Stimulated activated CD8-positive, alpha-beta memory T cell treated with anti-CD3 and anti-CD28 coated beads, Interleukin-15, amount 100 ng/mL, for 48 hours (primary cell): ENCODE measurements around the gene TP63.

Source experiments
- DNase-seq, 2 donors: peaks; one replicate each; pipeline ENCODE4 v3.0.0-alpha.2; 2020; ENCODE audit warnings: low read depth in 2 of 2

Gene TP63

DNA sequence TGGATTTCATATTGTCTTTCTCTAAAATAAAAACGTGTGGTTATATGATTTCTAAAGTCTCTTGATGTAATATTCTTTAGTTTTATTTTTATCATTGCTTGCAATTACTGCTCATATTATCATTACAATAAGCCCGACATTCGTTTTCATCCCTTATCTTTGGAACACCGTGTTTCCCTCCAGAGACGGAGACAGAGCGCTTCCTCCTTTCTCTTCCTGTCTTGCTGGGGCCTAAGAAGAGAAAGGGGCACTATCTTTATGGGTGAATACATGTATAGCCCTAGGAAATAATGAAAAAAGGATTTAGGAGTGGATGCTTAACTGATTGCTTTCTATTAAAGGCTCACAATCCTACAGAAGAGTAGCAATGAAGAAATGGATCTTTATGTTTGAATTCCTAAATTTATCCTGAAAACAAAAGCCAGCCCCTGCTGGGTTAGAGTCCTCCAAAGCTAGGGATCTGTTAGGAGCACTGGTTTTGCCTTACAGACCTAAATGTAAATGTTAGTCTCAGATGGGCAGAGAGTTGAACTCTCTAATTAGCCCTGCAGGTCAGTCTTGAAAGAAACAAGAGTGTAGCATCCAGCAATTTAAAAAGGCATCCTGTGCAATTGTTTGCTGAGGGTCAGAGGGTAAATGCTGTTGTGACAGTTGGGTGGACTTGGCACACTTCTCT lies 145.1 kb downstream of the TP63 start:
- no peak for DNase-seq

DNA sequence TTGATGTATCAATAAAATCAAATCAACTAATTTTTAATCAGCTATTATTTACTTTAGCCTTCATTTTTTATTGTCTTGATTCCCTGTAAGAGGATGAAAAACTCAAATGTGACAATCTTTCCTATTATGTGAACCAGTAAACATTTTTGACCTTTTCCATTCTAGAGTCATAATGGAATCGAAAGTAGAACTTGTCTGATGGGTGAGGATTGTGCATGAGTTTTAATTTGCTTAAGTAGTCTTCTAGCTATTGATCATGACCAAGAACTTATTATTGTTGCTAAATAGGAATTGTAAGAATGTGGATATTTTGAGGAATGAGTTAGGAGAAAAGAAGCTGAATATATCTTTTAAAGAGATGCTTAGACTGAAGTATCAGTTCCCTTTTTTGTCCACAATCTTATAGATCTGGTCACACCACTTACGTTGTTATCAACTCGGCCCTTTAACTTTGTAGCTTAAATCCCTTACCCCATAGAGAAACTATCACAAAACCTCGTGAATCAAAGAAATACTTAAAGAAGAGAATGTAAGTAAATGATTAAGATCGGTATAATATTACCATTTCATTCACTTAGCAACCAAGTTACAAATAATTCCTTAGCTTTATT lies 147.3 kb downstream of the TP63 start:
- no peak for DNase-seq

DNA sequence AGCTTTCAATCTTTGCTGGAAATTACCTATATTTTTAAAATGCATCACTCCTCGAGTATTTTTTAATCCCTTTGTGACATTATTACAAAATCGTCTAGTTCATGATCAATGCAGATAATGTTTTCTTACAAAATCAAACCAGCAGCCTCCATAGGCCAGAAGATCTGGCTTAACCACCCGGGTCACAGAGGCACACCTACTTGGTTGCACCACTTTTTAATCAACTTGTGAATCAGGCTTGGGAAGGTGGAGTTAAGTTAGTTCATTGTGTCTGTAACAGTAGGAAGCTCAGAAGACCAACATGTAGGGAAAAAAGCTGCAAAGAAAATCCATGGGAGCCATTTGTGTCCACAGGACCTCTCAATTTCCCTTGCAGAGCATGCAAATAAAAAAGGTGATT lies 148.0 kb downstream of the TP63 start:
- no peak for DNase-seq

DNA sequence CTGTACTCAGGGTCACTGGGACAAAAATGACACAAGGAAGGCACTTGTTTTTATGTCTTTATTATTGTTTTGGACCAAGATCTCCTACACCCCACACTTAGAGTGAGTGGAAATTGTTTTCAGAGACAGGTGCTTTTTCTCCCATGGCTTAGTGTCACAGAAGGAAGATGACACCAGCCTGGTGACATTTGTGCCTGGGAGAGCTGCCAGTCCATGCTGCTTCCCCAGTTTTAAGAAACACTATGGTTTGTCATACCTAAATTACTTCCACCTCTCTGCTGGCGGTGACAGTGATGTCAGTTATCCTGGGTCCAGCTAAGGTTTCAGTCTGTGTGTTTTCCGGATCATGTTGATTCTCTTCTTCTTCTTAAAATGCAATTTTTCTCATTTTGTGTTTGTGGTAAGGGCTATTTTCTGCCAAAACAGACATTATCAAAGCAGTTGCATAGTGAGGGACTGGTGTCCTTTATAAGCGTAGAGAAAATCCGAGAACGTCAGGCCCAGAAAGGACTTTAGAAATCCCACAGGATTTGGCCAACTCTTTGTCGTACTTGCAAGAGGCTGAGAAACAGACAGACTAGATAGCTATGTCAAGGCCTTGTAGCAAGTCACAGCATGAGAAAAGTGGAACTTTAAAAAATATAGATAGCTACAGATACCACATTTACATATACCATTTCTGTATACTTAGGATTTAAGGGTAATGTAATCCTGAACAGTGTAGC lies 149.5 kb downstream of the TP63 start:
- no peak for DNase-seq

DNA sequence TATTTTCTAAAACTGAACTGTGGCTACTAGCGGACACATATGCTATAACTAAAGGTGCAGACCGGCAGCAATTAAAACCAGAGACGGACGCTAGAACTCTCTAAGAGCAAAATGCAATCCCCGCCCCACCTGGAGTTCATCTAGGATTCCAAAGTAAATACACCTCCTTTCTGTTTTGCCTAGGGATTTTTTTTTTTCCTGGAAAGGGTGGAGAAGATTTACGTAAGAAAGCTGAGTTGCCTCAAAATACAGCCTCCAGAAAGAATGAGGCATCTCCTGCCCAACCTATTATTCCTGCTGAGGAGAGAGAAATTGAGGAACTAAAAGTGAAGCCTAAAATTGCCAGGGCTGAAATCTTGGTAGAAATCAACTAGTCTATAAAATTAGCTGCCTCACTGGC lies 150.2 kb downstream of the TP63 start:
- no peak for DNase-seq

DNA sequence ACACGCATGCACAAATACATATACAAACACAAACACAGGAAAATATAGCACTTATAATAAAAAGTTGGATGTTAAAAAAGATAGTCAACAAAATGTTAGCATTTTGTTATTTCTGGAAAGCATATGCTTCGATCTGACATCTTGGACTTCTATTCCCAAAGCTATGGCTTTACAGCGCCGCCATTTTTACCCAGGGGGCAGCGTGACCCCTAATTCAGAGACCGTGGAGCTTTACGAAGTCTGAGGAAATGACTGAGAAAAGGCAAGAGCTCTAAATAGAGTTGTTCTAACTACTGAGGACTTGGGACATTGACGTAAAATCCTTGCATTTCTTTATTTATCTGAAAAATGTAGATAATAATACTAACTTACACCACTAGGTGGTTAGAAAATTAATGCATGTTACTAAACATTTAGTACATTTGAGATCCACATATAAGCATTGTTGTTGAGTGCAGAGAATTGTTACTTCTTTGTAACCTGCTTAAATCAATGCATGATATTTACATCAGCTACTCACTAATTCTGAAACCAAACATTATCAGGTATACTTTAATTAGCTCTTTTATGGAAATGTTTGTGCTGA lies 155.4 kb downstream of the TP63 start:
- no peak for DNase-seq

DNA sequence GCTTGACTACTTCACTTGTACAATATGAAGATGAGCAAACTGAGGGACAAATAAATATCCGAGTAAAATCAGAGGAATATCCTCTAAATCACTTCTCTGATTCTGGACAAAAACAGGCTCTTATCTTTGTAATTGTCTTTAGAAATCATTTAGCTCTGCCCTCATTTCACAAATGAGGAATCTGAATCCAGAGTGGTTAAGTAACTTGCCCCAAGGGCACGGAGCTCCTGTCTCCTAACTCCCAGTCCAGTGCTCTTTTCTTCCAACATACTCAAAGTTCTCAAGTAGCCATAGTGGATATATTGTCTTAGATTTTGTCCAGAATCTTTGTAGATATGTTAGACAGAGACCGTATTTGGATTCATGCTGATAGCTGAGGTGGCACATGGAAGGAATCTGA lies 156.0 kb downstream of the TP63 start:
- DNase-seq = no peak

DNA sequence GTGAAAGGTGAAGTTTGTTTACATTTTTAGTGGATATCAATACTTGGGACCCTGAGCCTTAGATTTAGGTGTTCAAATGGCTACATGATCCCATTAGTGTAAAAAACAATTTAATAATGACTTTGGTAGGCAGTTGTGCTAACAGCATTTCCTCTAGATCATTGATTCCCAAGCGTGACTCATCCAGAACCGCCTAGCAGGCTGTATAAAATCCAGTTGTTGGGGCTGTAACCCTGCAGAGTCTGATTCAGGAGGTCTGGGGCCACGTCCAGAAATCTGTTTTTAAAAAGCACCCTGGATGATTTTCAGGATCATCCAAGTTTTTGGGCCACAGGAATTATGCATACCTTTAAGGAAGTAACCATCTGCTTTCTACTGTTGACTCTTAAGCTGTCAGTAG lies 156.4 kb downstream of the TP63 start:
- no peak for DNase-seq

DNA sequence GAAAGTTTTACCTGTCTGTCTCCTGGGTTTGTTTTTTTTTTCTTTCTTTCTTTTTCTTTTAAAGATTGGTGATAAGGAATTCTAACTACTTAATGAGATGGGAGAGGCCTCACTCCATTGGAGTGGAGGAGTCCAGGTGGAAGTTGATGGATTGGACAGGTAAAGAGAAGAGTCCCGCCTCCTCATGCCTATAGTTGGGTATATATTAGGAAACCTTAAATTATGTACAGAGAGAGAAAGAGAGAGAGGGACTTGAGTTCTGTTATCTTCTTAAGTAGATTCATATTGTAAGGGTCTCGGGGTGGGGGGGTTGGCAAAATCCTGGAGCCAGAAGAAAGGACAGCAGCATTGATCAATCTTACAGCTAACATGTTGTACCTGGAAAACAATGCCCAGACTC lies 158.2 kb downstream of the TP63 start:
- no peak for DNase-seq

DNA sequence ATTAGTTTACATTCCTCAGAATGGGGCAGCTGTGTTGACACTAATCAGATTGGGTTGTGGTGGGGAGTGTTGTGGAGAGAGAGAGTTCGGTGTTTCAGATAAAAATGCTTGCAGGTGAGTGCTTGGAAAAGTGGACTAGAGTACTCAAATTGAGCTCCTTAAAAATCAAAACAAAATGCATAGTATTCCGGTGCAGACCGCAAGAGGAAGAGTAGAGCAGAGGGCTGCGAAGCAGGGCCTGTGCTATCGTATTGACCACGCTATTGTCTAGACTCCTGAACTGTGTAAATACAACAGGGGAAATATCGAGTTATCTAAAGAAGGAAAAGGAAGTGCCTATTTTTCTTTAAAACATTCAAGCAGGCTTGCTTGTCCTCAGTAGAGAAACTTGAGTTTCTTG lies 159.5 kb downstream of the TP63 start:
- DNase-seq = no peak

DNA sequence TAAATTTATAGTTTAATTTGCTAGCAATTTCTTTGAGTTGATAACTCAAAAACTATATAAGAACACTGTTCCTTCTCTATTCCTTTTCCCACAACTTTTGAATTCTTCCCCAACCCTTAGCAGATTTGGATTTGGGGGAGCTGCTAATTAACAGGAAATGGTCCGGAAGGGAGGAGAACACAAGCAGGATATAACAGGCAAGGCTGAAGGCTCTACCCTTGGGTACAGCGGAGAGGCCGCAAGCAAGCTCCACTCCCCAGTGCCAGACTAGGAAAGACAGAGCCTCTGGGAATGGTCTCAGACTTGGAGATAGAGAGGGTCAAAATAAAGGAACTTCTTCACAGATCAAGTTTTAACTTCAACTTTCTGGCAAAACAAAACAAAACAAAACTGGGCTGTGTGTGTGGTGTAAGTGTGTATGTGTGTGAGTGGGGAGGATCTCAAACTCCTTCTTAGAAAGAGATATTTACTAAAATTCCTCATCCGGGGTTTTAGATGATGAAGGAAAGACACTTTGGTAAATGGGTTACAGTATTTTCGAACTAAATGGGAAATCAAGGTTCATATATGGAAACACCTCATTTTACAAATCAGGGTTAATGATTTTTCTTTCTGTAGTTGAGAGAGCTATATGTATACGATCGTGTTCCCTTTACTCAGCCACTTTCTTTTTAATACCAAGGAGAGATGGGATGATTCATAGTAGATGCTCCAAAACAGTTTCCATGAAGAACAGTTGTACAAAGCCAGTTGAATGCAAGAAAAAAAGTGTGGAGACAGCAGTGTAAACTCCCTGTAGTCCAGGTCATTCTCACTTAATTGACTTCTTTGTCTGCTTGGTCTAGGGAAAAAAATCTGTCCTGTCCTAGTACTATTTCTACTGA lies 161.1 kb downstream of the TP63 start:
- no peak for DNase-seq

DNA sequence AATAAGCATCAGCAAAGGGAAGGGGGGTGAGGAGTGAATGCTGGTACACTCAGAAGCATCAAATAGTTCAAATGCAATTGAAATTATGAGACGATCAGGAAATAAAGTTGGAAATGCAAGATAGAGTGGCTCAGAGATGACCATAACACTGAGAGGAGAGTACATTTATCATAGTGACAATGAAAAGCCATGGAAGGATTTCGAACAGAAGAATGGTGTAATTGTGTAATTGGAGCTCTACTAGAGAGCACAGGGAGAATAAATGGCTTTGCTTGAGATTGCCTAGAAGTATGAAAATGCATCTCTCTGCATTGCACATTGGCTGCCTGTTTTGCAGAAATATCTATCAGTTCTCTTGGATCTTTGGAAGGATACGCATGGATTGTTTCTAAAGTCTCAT lies 163.3 kb downstream of the TP63 start:
- no peak for DNase-seq

DNA sequence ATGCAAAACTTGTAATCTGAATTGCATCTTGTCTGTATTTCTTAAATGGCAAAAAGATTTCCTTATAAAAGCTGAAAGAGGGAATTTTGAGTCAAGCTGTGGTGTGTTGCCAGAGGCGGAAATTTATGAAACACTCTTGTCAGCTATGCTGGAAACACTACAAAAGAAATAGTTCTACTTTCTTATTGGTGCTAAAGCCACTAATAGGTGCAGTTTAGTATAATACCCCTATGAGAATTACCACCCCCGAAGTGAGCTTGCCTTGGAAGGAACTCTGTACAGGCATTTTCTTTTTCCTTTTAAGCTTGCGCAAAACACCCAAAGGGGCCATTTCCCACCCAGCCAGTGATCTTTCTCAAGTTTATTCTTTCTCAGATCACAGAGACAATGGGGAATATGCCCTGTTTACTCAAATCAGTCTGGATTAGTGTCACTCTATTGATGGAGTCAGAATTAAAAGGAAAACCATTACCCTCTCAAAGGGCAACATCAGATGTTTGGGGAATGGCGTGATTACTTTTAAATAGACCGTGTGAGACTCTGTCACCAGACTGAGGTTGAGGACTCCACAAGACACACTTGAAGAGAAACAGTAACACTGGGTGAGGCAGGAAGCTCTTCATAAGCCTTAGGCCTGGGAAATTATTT lies 166.0 kb downstream of the TP63 start:
- no peak for DNase-seq

DNA sequence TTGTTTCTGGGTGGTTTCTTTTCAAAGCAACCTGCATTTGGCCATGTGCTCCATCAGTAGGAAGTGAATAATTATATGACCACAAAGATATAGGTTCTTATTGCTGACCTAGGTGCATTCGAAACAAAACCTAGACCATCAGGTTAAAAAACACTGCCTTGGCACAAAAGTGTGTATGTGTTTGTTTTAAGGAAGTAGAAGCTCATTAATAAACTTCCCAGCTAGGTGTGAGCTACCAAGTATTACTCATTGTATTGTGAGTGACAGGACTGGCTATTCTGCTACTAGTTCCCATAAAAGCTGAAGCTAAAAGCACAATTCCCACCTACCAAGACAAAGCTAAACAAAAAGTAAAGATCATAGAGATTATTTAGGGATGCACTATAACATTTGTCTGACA lies 168.2 kb downstream of the TP63 start:
- DNase-seq = no peak

DNA sequence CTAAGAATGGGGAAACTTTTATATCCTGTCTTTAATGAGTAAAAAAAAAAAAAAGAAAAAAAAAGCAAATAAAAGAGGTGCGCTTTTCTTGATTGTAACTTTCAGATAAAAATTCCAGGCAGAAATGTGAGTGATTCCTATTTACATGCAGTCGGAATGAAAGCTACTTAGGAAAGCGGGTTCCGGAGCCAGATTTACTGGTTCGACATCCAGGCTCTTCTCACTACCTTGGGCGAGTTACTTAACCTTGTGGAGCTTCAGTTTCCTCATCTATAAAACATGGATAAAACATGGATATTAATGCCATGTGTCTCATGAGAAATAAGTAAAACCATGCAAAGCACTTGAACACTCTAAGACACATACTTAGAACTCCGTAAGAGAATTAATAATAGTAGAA lies 169.2 kb downstream of the TP63 start:
- no peak for DNase-seq

DNA sequence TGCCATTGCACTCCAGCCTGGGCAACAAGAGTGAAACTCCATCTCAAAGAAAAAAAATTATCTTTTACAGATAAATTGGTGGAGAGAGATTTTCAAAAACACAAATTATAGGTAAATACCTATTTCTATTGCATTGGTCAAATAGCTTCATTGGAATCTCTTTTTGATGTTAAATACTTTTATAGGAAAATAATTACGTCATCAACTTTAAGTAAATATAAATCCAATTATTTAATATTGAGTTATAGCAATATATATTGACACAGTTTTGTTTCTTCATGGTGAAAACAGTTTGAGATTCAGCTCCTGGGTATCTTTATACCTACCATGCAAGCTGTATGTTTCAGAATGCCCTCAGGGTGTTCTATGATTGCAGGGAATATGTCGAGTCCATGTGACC lies 172.1 kb downstream of the TP63 start:
- DNase-seq = no peak

DNA sequence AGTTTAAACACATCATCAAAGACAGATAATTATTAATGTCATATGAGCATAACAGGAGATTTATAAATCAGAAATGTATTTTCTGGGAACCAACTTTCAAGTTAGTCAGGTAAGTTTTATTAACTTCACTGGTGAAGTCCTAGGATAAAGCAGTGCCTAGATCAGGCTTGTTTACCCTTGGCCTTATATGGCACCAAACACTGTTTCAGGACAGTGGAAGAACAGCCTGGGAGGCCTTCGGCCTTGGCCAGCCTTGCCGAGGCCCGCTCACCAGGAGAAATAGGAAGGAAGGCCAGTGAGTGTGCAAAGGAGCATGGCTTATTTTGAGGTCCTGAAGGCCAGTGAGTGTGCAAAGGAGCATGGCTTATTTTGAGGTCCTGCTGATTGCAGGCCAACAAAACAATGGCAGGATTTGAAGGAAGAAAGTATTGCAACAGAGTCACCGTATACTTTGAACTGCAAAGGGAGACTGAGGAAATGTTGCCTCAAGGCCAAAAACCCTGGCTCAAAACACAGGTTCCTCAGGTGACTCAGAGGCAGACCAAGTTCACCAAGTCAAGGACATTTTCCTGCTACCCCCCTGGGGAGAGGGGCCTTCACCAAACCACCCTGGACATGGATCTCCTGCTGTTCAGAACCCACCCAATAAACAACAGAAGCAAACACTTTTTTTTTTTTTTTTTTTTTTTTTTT lies 174.3 kb downstream of the TP63 start:
- DNase-seq = no peak

DNA sequence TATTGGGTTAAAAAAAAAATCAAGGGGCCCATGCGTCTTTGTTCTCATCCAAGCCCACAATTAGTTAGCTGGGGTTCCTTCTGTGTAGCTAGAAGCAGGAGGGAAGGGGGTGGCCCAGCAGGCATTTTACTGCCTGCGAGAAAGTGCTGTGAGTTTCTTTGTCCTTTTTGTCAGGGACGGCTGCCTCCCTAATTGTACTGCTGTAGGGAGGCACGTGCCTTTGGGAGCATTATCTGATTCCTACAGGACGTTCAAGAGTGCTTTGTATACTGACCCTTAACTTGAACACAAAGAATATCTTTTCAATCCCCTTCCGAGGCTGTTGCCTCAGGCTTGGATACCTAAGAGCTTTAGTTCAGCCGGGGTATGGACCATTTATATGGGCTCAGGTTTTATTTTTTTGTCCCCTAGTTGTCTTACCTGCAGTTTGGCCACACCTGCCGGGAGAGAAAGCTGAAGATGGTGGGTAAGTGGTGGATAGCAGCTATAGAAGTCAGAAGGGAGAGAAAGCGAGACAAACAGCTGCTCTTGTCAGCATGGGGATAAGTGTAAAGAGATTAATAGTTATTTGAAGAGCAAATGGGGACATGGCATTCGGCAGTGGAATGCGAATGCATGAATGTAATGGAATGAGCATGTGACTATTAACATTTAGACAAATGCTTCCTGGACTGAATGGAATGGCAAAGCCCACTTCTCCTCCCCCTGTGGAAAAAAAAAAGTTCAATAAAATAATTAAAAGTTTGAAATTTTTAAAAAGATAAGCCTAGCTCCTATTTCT lies 175.2 kb downstream of the TP63 start:
- DNase-seq = no peak

DNA sequence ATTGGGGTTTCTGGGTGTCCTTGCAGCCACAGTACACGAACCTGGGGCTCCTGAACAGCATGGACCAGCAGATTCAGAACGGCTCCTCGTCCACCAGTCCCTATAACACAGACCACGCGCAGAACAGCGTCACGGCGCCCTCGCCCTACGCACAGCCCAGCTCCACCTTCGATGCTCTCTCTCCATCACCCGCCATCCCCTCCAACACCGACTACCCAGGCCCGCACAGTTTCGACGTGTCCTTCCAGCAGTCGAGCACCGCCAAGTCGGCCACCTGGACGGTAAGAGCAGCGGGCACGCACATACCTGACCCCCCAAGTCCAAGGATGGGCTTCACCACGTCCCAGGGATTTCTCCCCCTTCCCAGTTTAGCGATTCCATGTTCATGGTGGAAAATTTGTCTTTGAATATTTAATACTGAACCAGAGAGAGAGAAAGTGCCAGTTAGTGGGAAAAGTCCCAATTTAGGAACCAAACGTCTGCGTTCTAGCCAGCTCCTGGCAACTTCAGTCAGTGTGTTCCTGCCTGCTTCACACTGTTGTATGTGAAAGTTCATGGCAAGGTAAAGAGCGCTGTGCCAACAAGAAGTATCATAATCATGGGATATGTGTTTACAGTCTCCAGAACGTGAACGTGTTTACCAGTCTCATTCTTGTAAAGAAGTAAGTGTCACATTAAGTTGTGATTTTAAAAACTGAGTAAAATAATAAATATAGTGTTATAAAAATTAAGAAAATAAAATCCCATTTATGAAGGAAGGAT lies 177.2 kb downstream of the TP63 start:
- no peak for DNase-seq
